GM18867 (cell line): ENCODE measurements around the gene RNU6-9.
"Not testable (repeated sequence)": the region's sequence is repeated elsewhere in the genome, so short reads cannot be mapped to it uniquely, and the experiment has no call there.

Experiments
- ATAC-seq: cut with Tn5 transposase; IDR thresholded peaks from one replicate; pipeline ENCODE4 v1.9.1; 2021; ENCODE audit warnings: mild to moderate bottlenecking, moderate library complexity; ENCODE audit not compliant: unreplicated experiment

The RNU6-9 gene

GRCh38 chr19:892894-893689 lies at the start of gene RNU6-9, which contains the start of gene MED16:
Gene RNU6-9, plus strand, starts transcription at chr19:893484.
Gene MED16, minus strand, starts transcription at chr19:893187. Its CDS starts 2,056 bp downstream, at chr19:891131.
- ATAC-seq = peak; percentile 82

GRCh38 chr19:843836-844545 lies 49.3 kb upstream of the RNU6-9 start:
- ATAC-seq = no peak

GRCh38 chr19:844546-844971 lies 48.7 kb upstream of the RNU6-9 start:
- no peak for ATAC-seq

- no peak for ATAC-seq
Measured at GRCh38 chr19:845707-846521, 47.4 kb upstream of the RNU6-9 start.

- ATAC-seq = no peak
Measured at GRCh38 chr19:848386-848921, 44.8 kb upstream of the RNU6-9 start.

GRCh38 chr19:849195-849594 lies 44.1 kb upstream of the RNU6-9 start:
- ATAC-seq = not testable (repeated sequence)

- ATAC-seq = no peak
Measured at GRCh38 chr19:850221-850978, 42.9 kb upstream of the RNU6-9 start.

- no peak for ATAC-seq
Measured at GRCh38 chr19:850979-851335, 42.3 kb upstream of the RNU6-9 start.

- no peak for ATAC-seq
Measured at GRCh38 chr19:852136-853013, 40.9 kb upstream of the RNU6-9 start, which contains the start of gene ELANE. Gene ELANE, plus strand, starts transcription at chr19:852303. Its CDS starts 26 bp downstream, at chr19:852329.

GRCh38 chr19:853014-853585 lies 40.2 kb upstream of the RNU6-9 start:
- ATAC-seq = no peak

- not testable (repeated sequence) for ATAC-seq
Measured at GRCh38 chr19:853614-854220, 39.6 kb upstream of the RNU6-9 start.

GRCh38 chr19:854549-854948 lies 38.7 kb upstream of the RNU6-9 start:
- ATAC-seq = no peak

GRCh38 chr19:855142-855541 lies 38.1 kb upstream of the RNU6-9 start:
- ATAC-seq = no peak

- no peak for ATAC-seq
Measured at GRCh38 chr19:855566-856120, 37.6 kb upstream of the RNU6-9 start.

- no peak for ATAC-seq
Measured at GRCh38 chr19:858284-858683, 35.0 kb upstream of the RNU6-9 start.

GRCh38 chr19:858868-859843 lies 34.1 kb upstream of the RNU6-9 start, which contains the start of gene CFD:
Gene CFD, plus strand, starts transcription at chr19:859664. Its CDS starts 26 bp downstream, at chr19:859690.
- no peak for ATAC-seq
